PC-9 (cell line): ENCODE results near the gene ZNF467. TPM values are rescaled to one million over a fixed set of nuclear protein-coding genes. Genes with fewer than 3 reads are reported as not detected.

Experiments
- BruUV-seq: library from RNA; stranded (reverse); fragments of 400-500 nt; replicated peaks from 2 replicates; lab custom pipeline; 2021; lab: Mats Ljungman, UMichigan
- CTCF ChIA-PET: fragments of 300-600 bp; sonication (Branson Sonifier 250); formaldehyde crosslinking; loops from one replicate; lab custom pipeline; 2022; ENCODE audit warnings: antibody characterized with exemption; lab: Charles Lee
- POLR2A ChIA-PET: fragments of 300-600 bp; sonication (Branson Sonifier 250); formaldehyde crosslinking; loops from one replicate; lab custom pipeline; 2022; ENCODE audit warnings: antibody characterized with exemption; ENCODE audit not compliant: unreplicated experiment; lab: Charles Lee
- DNase-seq, 2 experiments: peaks; one replicate each; pipeline versions ENCODE4 v3.0.0 to v3.0.0-alpha.2; 2015 to 2022; ENCODE audit warnings: mixed read lengths in 1 of 2
- H2AFZ ChIP-seq: fragments of 200-600 bp; sonication (generic); 2 replicates; pipeline ENCODE4 v1.8.1; 2017; ENCODE audit warnings: antibody characterized with exemption
- H3F3A ChIP-seq: fragments of 200-600 bp; sonication (generic); 2 replicates; pipeline ENCODE4 v1.8.1; 2017; ENCODE audit warnings: antibody characterized with exemption, mild to moderate bottlenecking, low read depth; ENCODE audit not compliant: insufficient read depth
- H3K27ac ChIP-seq: fragments of 200-600 bp; sonication (generic); 2 replicates; pipeline ENCODE4 v1.6.1; 2016; ENCODE audit warnings: mixed run types
- H3K27me3 ChIP-seq: fragments of 200-600 bp; sonication (generic); 2 replicates; pipeline ENCODE4 v1.6.1; 2016; ENCODE audit warnings: low read depth, mixed run types; ENCODE audit not compliant: insufficient read depth
- H3K36me3 ChIP-seq: fragments of 200-600 bp; sonication (generic); 2 replicates; pipeline ENCODE4 v1.6.1; 2016; ENCODE audit warnings: low read depth, mixed run types
- H3K4me1 ChIP-seq: fragments of 200-600 bp; sonication (generic); replicated peaks from 2 replicates; pipeline ENCODE4 v1.6.1; 2016; ENCODE audit warnings: mixed run types; ENCODE audit not compliant: insufficient read depth
- H3K4me2 ChIP-seq: fragments of 200-600 bp; sonication (generic); 2 replicates; pipeline ENCODE4 v1.6.1; 2017; ENCODE audit warnings: mixed run types
- H3K4me3 ChIP-seq: fragments of 200-600 bp; sonication (generic); 2 replicates; pipeline ENCODE4 v1.6.1; 2016; ENCODE audit warnings: mixed run types
- H3K79me2 ChIP-seq: fragments of 200-600 bp; sonication (generic); 2 replicates; pipeline ENCODE4 v1.6.1; 2017; ENCODE audit warnings: low read depth, mixed run types
- H3K9me2 ChIP-seq: fragments of 200-600 bp; sonication (generic); 2 replicates; pipeline ENCODE4 v1.8.1; 2017; ENCODE audit warnings: mild to moderate bottlenecking; ENCODE audit not compliant: insufficient read depth
- H3K9me3 ChIP-seq: fragments of 200-600 bp; sonication (generic); 2 replicates; pipeline ENCODE4 v1.8.1; 2016; ENCODE audit warnings: low read depth; ENCODE audit not compliant: insufficient read depth
- H4K20me1 ChIP-seq: fragments of 200-600 bp; sonication (generic); 2 replicates; pipeline ENCODE4 v1.8.1; 2017; ENCODE audit not compliant: insufficient read depth
- CTCF ChIP-seq: fragments of 200-600 bp; sonication (generic); conservative IDR thresholded peaks from 2 replicates; pipeline ENCODE4 v1.6.1; 2017; ENCODE audit warnings: mixed run types, antibody characterized with exemption, mild to moderate bottlenecking, moderate library complexity
- EZH2 ChIP-seq: fragments of 200-600 bp; sonication (generic); IDR thresholded peaks from 2 replicates; pipeline ENCODE4 v1.8.0; 2017; ENCODE audit warnings: antibody characterized with exemption, low read depth
- intact Hi-C: fragments of 100-400 bp; cut with micrococcal nuclease; formaldehyde crosslinking; loops from one replicate; pipeline ENCODE4 v1.10.0; 2022; ENCODE audit not compliant: unreplicated experiment
- total RNA-seq: library from RNA; stranded (reverse); gene quantifications from 2 replicates; pipeline ENCODE4 v1.2.3, GENCODE V29; 2021

Gene ZNF467
- total RNA-seq, 1 experiment from 2014 or later: 6.6 TPM

GRCh38 chr7:149821191-149822148 lies 48.1 kb upstream of the ZNF467 start:
- no peak overlapping the region for H2AFZ ChIP-seq
- H3K9me2 ChIP-seq: no peaks in the 10 kb centered on the region
- TF ChIP-seq EZH2 (no peak), CTCF (no peak)
- no TSS peak for BruUV-seq
- ChIA-PET POLR2A (no interaction called here), CTCF (no interaction called here)
- H4K20me1 ChIP-seq: no peaks in the 10 kb centered on the region
- no peaks in the 10 kb centered on the region for H3K9me3 ChIP-seq
- H3F3A ChIP-seq: no peaks in the 10 kb centered on the region
- no peak overlapping the region for H3K27ac ChIP-seq
- no peak for DNase-seq
- no peak overlapping the region for H3K4me2 ChIP-seq
- no peak overlapping the region for H3K4me3 ChIP-seq
- no peaks in the 10 kb centered on the region for H3K79me2 ChIP-seq
- no peaks in the 10 kb centered on the region for H3K36me3 ChIP-seq
- H3K27me3 ChIP-seq: peaks cover 66% of the 10 kb centered on the region
- no peaks in the 10 kb centered on the region for H3K4me1 ChIP-seq
- intact Hi-C loops: no loop called here

GRCh38 chr7:149820622-149821190 lies 47.3 kb upstream of the ZNF467 start:
- no peaks in the 10 kb centered on the region for H3K79me2 ChIP-seq
- no peaks in the 10 kb centered on the region for H3K36me3 ChIP-seq
- H3K4me3 ChIP-seq: no peak overlapping the region
- H3K27ac ChIP-seq: no peak overlapping the region
- no peak for DNase-seq
- no peaks in the 10 kb centered on the region for H4K20me1 ChIP-seq
- intact Hi-C loops: no loop called here
- no peaks in the 10 kb centered on the region for H3K9me3 ChIP-seq
- no peaks in the 10 kb centered on the region for H3F3A ChIP-seq
- H3K27me3 ChIP-seq: peaks cover 65% of the 10 kb centered on the region
- H2AFZ ChIP-seq: no peak overlapping the region
- no TSS peak for BruUV-seq
- POLR2A ChIA-PET: no interaction called here
- no peak for TF ChIP-seq EZH2
- no peak for TF ChIP-seq CTCF
- CTCF ChIA-PET: no interaction called here
- no peaks in the 10 kb centered on the region for H3K4me1 ChIP-seq
- no peak overlapping the region for H3K4me2 ChIP-seq
- H3K9me2 ChIP-seq: no peaks in the 10 kb centered on the region

GRCh38 chr7:149819961-149820340 lies 46.6 kb upstream of the ZNF467 start:
- no TSS peak for BruUV-seq
- peaks cover 62% of the 10 kb centered on the region for H3K27me3 ChIP-seq
- H3K4me2 ChIP-seq: no peak overlapping the region
- no peaks in the 10 kb centered on the region for H3K9me3 ChIP-seq
- H3K4me1 ChIP-seq: no peaks in the 10 kb centered on the region
- H3F3A ChIP-seq: no peaks in the 10 kb centered on the region
- DNase-seq: no peak
- ChIA-PET CTCF (no interaction called here), POLR2A (no interaction called here)
- no peak overlapping the region for H3K4me3 ChIP-seq
- no peaks in the 10 kb centered on the region for H3K9me2 ChIP-seq
- H4K20me1 ChIP-seq: no peaks in the 10 kb centered on the region
- no peaks in the 10 kb centered on the region for H3K36me3 ChIP-seq
- intact Hi-C loops: no loop called here
- H2AFZ ChIP-seq: no peak overlapping the region
- H3K27ac ChIP-seq: no peak overlapping the region
- TF ChIP-seq EZH2 (no peak), CTCF (no peak)
- no peaks in the 10 kb centered on the region for H3K79me2 ChIP-seq
